ENCODE results near the gene NPFF.

NPFF gene

GRCh38 chr12:53474077-53474476 lies 33.2 kb downstream of the NPFF start:
- no peak for TF ChIP-seq EGR1 (IDR thresholded peaks at IDR 0.05)
- TF ChIP-seq EP300 (IDR thresholded peaks at IDR 0.05; ENCODE audit: borderline replicate concordance) = no peak
- TF ChIP-seq CEBPB (IDR thresholded peaks at IDR 0.05) = no peak
- TF ChIP-seq USF1 (IDR thresholded peaks at IDR 0.05) = no peak
- no peak for TF ChIP-seq MAX (IDR thresholded peaks at IDR 0.05)
- TF ChIP-seq TCF12 (IDR thresholded peaks at IDR 0.05; ENCODE audit: low read depth) = no peak
- no peak for TF ChIP-seq CREB1 (IDR thresholded peaks at IDR 0.05; ENCODE audit: low read depth)
- TF ChIP-seq YY1 (IDR thresholded peaks at IDR 0.05; ENCODE audit: low read depth) = no peak
- TF ChIP-seq REST (IDR thresholded peaks at IDR 0.05; ENCODE audit: low read depth) = no peak
- TF ChIP-seq TAF1 (IDR thresholded peaks at IDR 0.05; ENCODE audit: low read depth) = no peak
- TF ChIP-seq NFIC (IDR thresholded peaks at IDR 0.05) = no peak
- no peak for TF ChIP-seq FOXM1 (IDR thresholded peaks at IDR 0.05; ENCODE audit: borderline replicate concordance, low read depth)
- no peak for TF ChIP-seq ZBTB7A (IDR thresholded peaks at IDR 0.05; ENCODE audit: low read depth)

GRCh38 chr12:53472056-53472582 lies 35.2 kb downstream of the NPFF start:
- TF ChIP-seq RAD21 (IDR thresholded peaks at IDR 0.05; ENCODE audit: low read depth) = no peak
- no peak for TF ChIP-seq USF1 (IDR thresholded peaks at IDR 0.05)
- TF ChIP-seq CREB1 (IDR thresholded peaks at IDR 0.05; ENCODE audit: low read depth) = no peak
- no peak for TF ChIP-seq REST (IDR thresholded peaks at IDR 0.05; ENCODE audit: low read depth)
- TF ChIP-seq TCF12 (IDR thresholded peaks at IDR 0.05; ENCODE audit: low read depth) = no peak
- TF ChIP-seq MAX (IDR thresholded peaks at IDR 0.05) = no peak
- no peak for TF ChIP-seq YY1 (IDR thresholded peaks at IDR 0.05; ENCODE audit: low read depth)
- TF ChIP-seq FOXM1 (IDR thresholded peaks at IDR 0.05; ENCODE audit: borderline replicate concordance, low read depth) = no peak
- no peak for TF ChIP-seq NFIC (IDR thresholded peaks at IDR 0.05)
- TF ChIP-seq CEBPB (IDR thresholded peaks at IDR 0.05) = no peak
- TF ChIP-seq TAF1 (IDR thresholded peaks at IDR 0.05; ENCODE audit: low read depth) = no peak
- TF ChIP-seq EP300 (IDR thresholded peaks at IDR 0.05; ENCODE audit: borderline replicate concordance) = no peak
- no peak for TF ChIP-seq ZBTB7A (IDR thresholded peaks at IDR 0.05; ENCODE audit: low read depth)
- no peak for TF ChIP-seq TEAD4 (IDR thresholded peaks at IDR 0.05)

- no peak for TF ChIP-seq TCF12 (IDR thresholded peaks at IDR 0.05; ENCODE audit: low read depth)
- TF ChIP-seq EP300 (IDR thresholded peaks at IDR 0.05; ENCODE audit: borderline replicate concordance) = no peak
- TF ChIP-seq ZBTB7A (IDR thresholded peaks at IDR 0.05; ENCODE audit: low read depth) = no peak
- no peak for TF ChIP-seq EGR1 (IDR thresholded peaks at IDR 0.05)
- no peak for TF ChIP-seq CEBPB (IDR thresholded peaks at IDR 0.05)
- no peak for TF ChIP-seq YY1 (IDR thresholded peaks at IDR 0.05; ENCODE audit: low read depth)
- no peak for TF ChIP-seq FOXM1 (IDR thresholded peaks at IDR 0.05; ENCODE audit: borderline replicate concordance, low read depth)
- no peak for TF ChIP-seq CREB1 (IDR thresholded peaks at IDR 0.05; ENCODE audit: low read depth)
- no peak for TF ChIP-seq TEAD4 (IDR thresholded peaks at IDR 0.05)
- TF ChIP-seq USF1 (IDR thresholded peaks at IDR 0.05) = no peak
- TF ChIP-seq TAF1 (IDR thresholded peaks at IDR 0.05; ENCODE audit: low read depth) = no peak
- TF ChIP-seq MAX (IDR thresholded peaks at IDR 0.05) = no peak
- TF ChIP-seq NFIC (IDR thresholded peaks at IDR 0.05) = no peak
- TF ChIP-seq REST (IDR thresholded peaks at IDR 0.05; ENCODE audit: low read depth) = no peak
- TF ChIP-seq RAD21 (IDR thresholded peaks at IDR 0.05; ENCODE audit: low read depth) = no peak
Measured at GRCh38 chr12:53468282-53468681, 39.0 kb downstream of the NPFF start.
